Measurements from ENCODE around the gene TMEM214.
A peak's percentile ranks its signal among the peaks of the same experiment; 100 is the strongest.

The TMEM214 gene

GRCh38 chr2:27032495-27033252 is at the start of gene TMEM214:
TMEM214 (plus strand) TSS chr2:27032965; CDS start chr2:27033016, 51 bp downstream.
- DNase-seq: peak; percentile 80

- no peak for DNase-seq
Observed at GRCh38 chr2:26983746-26984145, 49.0 kb upstream of the TMEM214 start.

- no peak for DNase-seq
Observed at GRCh38 chr2:26985807-26986206, 47.0 kb upstream of the TMEM214 start.

- DNase-seq: no peak
Observed at GRCh38 chr2:26986576-26986975, 46.2 kb upstream of the TMEM214 start.

- no peak for DNase-seq
Observed at GRCh38 chr2:26988058-26988860, 44.5 kb upstream of the TMEM214 start.

GRCh38 chr2:26989156-26989555 is 43.6 kb upstream of the TMEM214 start:
- no peak for DNase-seq

- no peak for DNase-seq
Observed at GRCh38 chr2:26991717-26992116, 41.0 kb upstream of the TMEM214 start.

GRCh38 chr2:26993768-26994167 is 39.0 kb upstream of the TMEM214 start:
- DNase-seq: no peak

- no peak for DNase-seq
Observed at GRCh38 chr2:26994983-26995382, 37.8 kb upstream of the TMEM214 start.

- DNase-seq: no peak
Observed at GRCh38 chr2:26997394-26997793, 35.4 kb upstream of the TMEM214 start.

GRCh38 chr2:26998323-26998722 is 34.4 kb upstream of the TMEM214 start:
- DNase-seq: no peak

- no peak for DNase-seq
Observed at GRCh38 chr2:27000228-27000627, 32.5 kb upstream of the TMEM214 start.

GRCh38 chr2:27000995-27001394 is 31.8 kb upstream of the TMEM214 start:
- no peak for DNase-seq

- DNase-seq: no peak
Observed at GRCh38 chr2:27001950-27002349, 30.8 kb upstream of the TMEM214 start.

- DNase-seq: no peak
Observed at GRCh38 chr2:27003007-27003406, 29.8 kb upstream of the TMEM214 start.

GRCh38 chr2:27003857-27004256 is 28.9 kb upstream of the TMEM214 start:
- no peak for DNase-seq

- DNase-seq: no peak
Observed at GRCh38 chr2:27006602-27007415, 26.0 kb upstream of the TMEM214 start.

GRCh38 chr2:27007416-27008374 is 25.1 kb upstream of the TMEM214 start:
- no peak for DNase-seq

- DNase-seq: no peak
Observed at GRCh38 chr2:27008678-27009077, 24.1 kb upstream of the TMEM214 start.

GRCh38 chr2:27009083-27009482 is 23.7 kb upstream of the TMEM214 start:
- no peak for DNase-seq

- DNase-seq: no peak
Observed at GRCh38 chr2:27009716-27010115, 23.0 kb upstream of the TMEM214 start.

- no peak for DNase-seq
Observed at GRCh38 chr2:27010139-27010538, 22.6 kb upstream of the TMEM214 start.

Data from activated T-cell treated with anti-CD3 and anti-CD28 coated beads, Interleukin-2, amount 50 U/mL, for 1 hour (primary cell).